ENCODE measurements around the gene EP400. TPM values are rescaled to one million over a fixed set of nuclear protein-coding genes. Genes with fewer than 3 reads are reported as not detected.

Gene EP400
- total and polyA plus RNA-seq, 2 of the 13 experiments (the other 11 are each of a cell fraction or from before 2014, with no cell fraction given) = 4.9 to 5.0 TPM

GRCh38 chr12:132052196-132052932 is 102.6 kb downstream of the EP400 start:
- Histone ChIP-seq H4K20me1 (ENCODE audit: insufficient read depth, low read length) (no peaks in the 10 kb centered on the region), H3K27ac (ENCODE audit: extremely low read length, insufficient read depth, low read length) (no peak overlapping the region), H2AFZ (ENCODE audit: low read length) (no peak overlapping the region), H3K36me3 (replicated peaks in 1 of 2; ENCODE audit: control insufficient read depth in 1 of 2, insufficient read depth in 2 of 2, low read length in 2 of 2) (peaks cover 40 to 79% of the 10 kb centered on the region in 2 experiments), H3K79me2 (ENCODE audit: insufficient read depth, low read length) (no peaks in the 10 kb centered on the region), H3K9me3 (ENCODE audit: low read length) (no peaks in the 10 kb centered on the region; the same call in 1 of the 2 replicates), H3K4me2 (ENCODE audit: low read depth, low read length) (no peak overlapping the region), H3K4me3 (replicated peaks in 1 of 3; ENCODE audit: insufficient read depth in 1 of 3, low read depth in 2 of 3, low read length in 3 of 3) (no peak overlapping the region), H3K4me1 (ENCODE audit: insufficient read depth, low read length) (no peaks in the 10 kb centered on the region), H3K9ac (ENCODE audit: insufficient read depth, low read depth, low read length) (no peak overlapping the region), H3K27me3 (ENCODE audit: control insufficient read depth in 1 of 2, insufficient read depth in 2 of 2, low read length in 2 of 2) (no peaks in the 10 kb centered on the region)
- ChIA-PET POLR2A (no interaction called here), CTCF (ENCODE audit: low intra/inter-chr PET ratio, low total read pairs) (no interaction called here)
- 97% methylated on average over 31 of the region's 32 CpGs for WGBS (ENCODE audit: low lambda C conversion rate)
- intact Hi-C loops (cut with micrococcal nuclease; ENCODE audit: unreplicated experiment) = no loop called here
- BruUV-seq (replicated peaks) = no TSS peak
- no peak for TF ChIP-seq GPBP1L1 (CRISPR knock-in tag; IDR thresholded peaks at IDR 0.05)
- no peak for TF ChIP-seq MAZ (IDR thresholded peaks at IDR 0.05; ENCODE audit: borderline replicate concordance, low read depth, low read length)
- no peak for TF ChIP-seq MAZ (CRISPR knock-in tag; IDR thresholded peaks at IDR 0.05; ENCODE audit: low read depth)
- TF ChIP-seq MEIS1 (CRISPR knock-in tag; IDR thresholded peaks at IDR 0.05; ENCODE audit: borderline replicate concordance) = no peak
- TF ChIP-seq PAX8 (CRISPR knock-in tag; IDR thresholded peaks at IDR 0.05; ENCODE audit: borderline replicate concordance) = no peak
- no peak for TF ChIP-seq ETV5 (CRISPR knock-in tag; IDR thresholded peaks at IDR 0.05; ENCODE audit: borderline replicate concordance)
- no peak for TF ChIP-seq ZBTB2 (CRISPR knock-in tag; IDR thresholded peaks at IDR 0.05; ENCODE audit: low read depth)
- TF ChIP-seq BRCA1 (CRISPR knock-in tag; IDR thresholded peaks at IDR 0.05) = no peak
- no peak for TF ChIP-seq PLSCR1 (CRISPR knock-in tag; IDR thresholded peaks at IDR 0.05; ENCODE audit: borderline replicate concordance)
- TF ChIP-seq ZNF883 (CRISPR knock-in tag; IDR thresholded peaks at IDR 0.05; ENCODE audit: not compliant biosample characterization) = no peak
- no peak for TF ChIP-seq NFIB (CRISPR knock-in tag; IDR thresholded peaks at IDR 0.05; ENCODE audit: borderline replicate concordance)
- TF ChIP-seq TMF1 (CRISPR knock-in tag; IDR thresholded peaks at IDR 0.05; ENCODE audit: low read depth) = no peak
- TF ChIP-seq RNF2 (conservative IDR thresholded peaks at IDR 0.05; ENCODE audit: low read depth) = no peak
- TF ChIP-seq ZNF34 (CRISPR knock-in tag; IDR thresholded peaks at IDR 0.05; ENCODE audit: borderline replicate concordance) = no peak
- FAIRE-seq (no peak), DNase-seq (ENCODE audit: low spot score) (no peak), ATAC-seq (no peak)
- in situ Hi-C loops (cut with HindIII; ENCODE audit: extremely low pct_ligation_motif_present, low pct_unique_long_range_greater_than_20kb) = no loop called here
